Epithelial cell of proximal tubule (primary cell): ENCODE measurements around the gene EYA4. TPM values are rescaled to one million over a fixed set of nuclear protein-coding genes. Genes with fewer than 3 reads are reported as not detected.

ENCODE experiments used
- DNase-seq: peaks from one replicate; pipeline ENCODE4 v3.0.0-alpha.2; 2011; ENCODE audit warnings: low read depth
- H3K4me3 ChIP-seq: 2 replicates; pipeline ENCODE4 v1.5.1; 2011; ENCODE audit warnings: low read depth, mild to moderate bottlenecking, low read length
- CTCF ChIP-seq: conservative IDR thresholded peaks from 2 replicates; pipeline ENCODE4 v1.5.1; 2012; ENCODE audit warnings: low read depth, mild to moderate bottlenecking, low read length
- total RNA-seq: library from RNA; depleted of rRNA; stranded (reverse); fragments of >200 nt; gene quantifications from 2 replicates; pipeline ENCODE4 v1.2.3, GENCODE V29; 2015

Gene EYA4
- total RNA-seq, 1 donor from 2014 or later: not detected

- TF ChIP-seq CTCF: peak; percentile 61
These were observed 45.6 kb downstream of the EYA4 start for GRCh38 chr6:133286765-133287164.

GRCh38 chr6:133288662-133289061 lies 47.5 kb downstream of the EYA4 start:
- H3K4me3 ChIP-seq: no peak overlapping the region
- DNase-seq: no peak
- TF ChIP-seq CTCF: no peak

More at GRCh38 chr6:133286765-133287164, 45.6 kb downstream of the EYA4 start:
- DNase-seq: no peak
- no peak overlapping the region for H3K4me3 ChIP-seq

- no peak overlapping the region for H3K4me3 ChIP-seq
- no peak for TF ChIP-seq CTCF
- DNase-seq: no peak
These were observed 48.7 kb downstream of the EYA4 start for GRCh38 chr6:133289733-133290306.

- TF ChIP-seq CTCF: no peak
- H3K4me3 ChIP-seq: no peak overlapping the region
- DNase-seq: no peak
These were observed 49.8 kb downstream of the EYA4 start for GRCh38 chr6:133290930-133291329.

GRCh38 chr6:133291671-133292070 lies 50.5 kb downstream of the EYA4 start:
- no peak for TF ChIP-seq CTCF
- DNase-seq: no peak
- H3K4me3 ChIP-seq: no peak overlapping the region

GRCh38 chr6:133297657-133298056 lies 56.5 kb downstream of the EYA4 start:
- TF ChIP-seq CTCF: no peak
- no peak for DNase-seq
- H3K4me3 ChIP-seq: no peak overlapping the region

GRCh38 chr6:133298335-133298734 lies 57.2 kb downstream of the EYA4 start:
- no peak for DNase-seq
- H3K4me3 ChIP-seq: no peak overlapping the region
- no peak for TF ChIP-seq CTCF
